Adipocyte (in vitro differentiated cells): ENCODE results near the gene TMEM19.

Experiments
- DNase-seq: peaks from one replicate; pipeline ENCODE4 v3.0.0-alpha.2; 2015; ENCODE audit warnings: low read depth
- H3K27me3 ChIP-seq: replicated peaks from 2 replicates; pipeline ENCODE4 v1.7.0; 2013; ENCODE audit warnings: mild to moderate bottlenecking, low read length, moderate library complexity; ENCODE audit not compliant: control insufficient read depth, insufficient read depth
- H3K36me3 ChIP-seq: 2 replicates; pipeline ENCODE4 v1.7.0; 2013; ENCODE audit warnings: low read length, mild to moderate bottlenecking, moderate library complexity; ENCODE audit not compliant: control insufficient read depth, insufficient read depth, severe bottlenecking
- H3K4me1 ChIP-seq: 2 replicates; pipeline ENCODE4 v1.7.0; 2013; ENCODE audit warnings: mild to moderate bottlenecking, low read length, moderate library complexity; ENCODE audit not compliant: control insufficient read depth, insufficient read depth
- H3K4me3 ChIP-seq: 2 replicates; pipeline ENCODE4 v1.7.0; 2013; ENCODE audit warnings: mild to moderate bottlenecking, low read length, moderate library complexity
- H3K9ac ChIP-seq: 2 replicates; pipeline ENCODE4 v1.7.0; 2013; ENCODE audit warnings: mild to moderate bottlenecking, low read length, moderate library complexity
- H3K9me3 ChIP-seq: 2 replicates; pipeline ENCODE4 v1.7.0; 2013; ENCODE audit warnings: mild to moderate bottlenecking, low read length, moderate library complexity; ENCODE audit not compliant: control insufficient read depth

The TMEM19 gene

GRCh38 chr12:71744522-71745300 is 58.8 kb downstream of the TMEM19 start:
- no peaks in the 10 kb centered on the region for H3K9me3 ChIP-seq
- H3K4me3 ChIP-seq: no peak overlapping the region
- no peaks in the 10 kb centered on the region for H3K36me3 ChIP-seq
- H3K9ac ChIP-seq: no peak overlapping the region
- no peak for DNase-seq
- H3K4me1 ChIP-seq: peaks cover 8% of the 10 kb centered on the region
- H3K27me3 ChIP-seq: no peaks in the 10 kb centered on the region

- peaks cover 14% of the 10 kb centered on the region for H3K4me1 ChIP-seq
- peak; percentile 86 for DNase-seq
- H3K9ac ChIP-seq: no peak overlapping the region
- H3K4me3 ChIP-seq: no peak overlapping the region
- H3K9me3 ChIP-seq: no peaks in the 10 kb centered on the region
- no peaks in the 10 kb centered on the region for H3K36me3 ChIP-seq
- H3K27me3 ChIP-seq: no peaks in the 10 kb centered on the region
Observed at GRCh38 chr12:71746974-71747611, 61.2 kb downstream of the TMEM19 start.

- Histone ChIP-seq H3K4me1 (peaks cover 14% of the 10 kb centered on the region), H3K9ac (no peak overlapping the region), H3K36me3 (no peaks in the 10 kb centered on the region), H3K27me3 (no peaks in the 10 kb centered on the region), H3K4me3 (no peak overlapping the region), H3K9me3 (no peaks in the 10 kb centered on the region)
- no peak for DNase-seq
Observed at GRCh38 chr12:71748081-71748850, 62.4 kb downstream of the TMEM19 start.

- peak; percentile 30 for DNase-seq
- no peaks in the 10 kb centered on the region for H3K36me3 ChIP-seq
- H3K4me3 ChIP-seq: no peak overlapping the region
- no peaks in the 10 kb centered on the region for H3K9me3 ChIP-seq
- no peak overlapping the region for H3K9ac ChIP-seq
- no peaks in the 10 kb centered on the region for H3K27me3 ChIP-seq
- peaks cover 14% of the 10 kb centered on the region for H3K4me1 ChIP-seq
Observed at GRCh38 chr12:71749666-71750065, 63.8 kb downstream of the TMEM19 start.

GRCh38 chr12:71752891-71753290 is 67.0 kb downstream of the TMEM19 start:
- H3K4me1 ChIP-seq: peaks cover 30% of the 10 kb centered on the region
- no peak for DNase-seq
- H3K9me3 ChIP-seq: no peaks in the 10 kb centered on the region
- H3K9ac ChIP-seq: no peak overlapping the region
- no peak overlapping the region for H3K4me3 ChIP-seq
- H3K27me3 ChIP-seq: no peaks in the 10 kb centered on the region
- no peaks in the 10 kb centered on the region for H3K36me3 ChIP-seq
